K562 (cell line): Measurements from ENCODE around the gene MON1A. TPM values are rescaled to one million over a fixed set of nuclear protein-coding genes. Genes with fewer than 3 reads are reported as not detected.

Experiments used
- CHD1 ChIP-seq: fragments of 200-600 bp; sonication (generic); IDR thresholded peaks from one replicate; pipeline ENCODE4 v1.6.1; 2012; ENCODE audit warnings: mild to moderate bottlenecking, moderate library complexity, low read length, inconsistent platforms
- EGR1 ChIP-seq: fragments of 450-650 bp; conservative IDR thresholded peaks from 2 replicates; pipeline ENCODE4 v1.6.1; 2017; ENCODE audit warnings: mild to moderate bottlenecking
- JUNB ChIP-seq: fragments of 450-650 bp; formaldehyde crosslinking; conservative IDR thresholded peaks from 2 replicates; pipeline ENCODE4 v1.4.0; 2020; ENCODE audit warnings: mild to moderate bottlenecking
- MAZ ChIP-seq, 2 experiments: fragments of 450-650 bp in 1 of 2; sonication (generic) in 1 of 2; formaldehyde crosslinking; IDR thresholded peaks in 1 of 2; conservative IDR thresholded peaks in 1 of 2; 2 replicates each; pipeline versions ENCODE4 v1.4.0 to v1.5.0; 2020; ENCODE audit warnings: mild to moderate bottlenecking in 1 of 2, missing genetic modification reagents in 1 of 2
- MYBL2 ChIP-seq, 2 experiments: fragments of 450-650 bp in 1 of 2; sonication (generic) in 1 of 2; formaldehyde crosslinking in 1 of 2; IDR thresholded peaks; 2 replicates each; pipeline versions ENCODE4 v1.6.1 to v1.8.1; 2017 to 2022; ENCODE audit warnings: borderline replicate concordance in 1 of 2, inconsistent platforms in 1 of 2, low read depth in 1 of 2, mild to moderate bottlenecking in 1 of 2, missing genetic modification reagents in 1 of 2, moderate library complexity in 1 of 2
- POLR2H ChIP-seq: IDR thresholded peaks from 2 replicates; pipeline ENCODE4 v1.6.1; 2016; ENCODE audit warnings: missing genetic modification characterization, low read depth, mild to moderate bottlenecking, control low read depth, missing compliant biosample characterization, moderate library complexity
- SIRT6 ChIP-seq: IDR thresholded peaks from one replicate; pipeline ENCODE4 v1.6.1; 2012; ENCODE audit warnings: low read depth, mild to moderate bottlenecking, control low read depth, inconsistent platforms, low read length, moderate library complexity
- SUPT5H ChIP-seq: fragments of 450-650 bp; IDR thresholded peaks from 2 replicates; pipeline ENCODE4 v1.6.1; 2016
- U2AF2 ChIP-seq: fragments of 200-400 bp; formaldehyde crosslinking; optimal IDR thresholded peaks from 2 replicates; pipeline ENCODE3; 2017; ENCODE audit warnings: low read depth, mild to moderate bottlenecking, low read length
- ZNF174 ChIP-seq: fragments of 250-450 bp; sonication (Bioruptor Pico); IDR thresholded peaks from 2 replicates; pipeline ENCODE4 v1.4.0; 2020; ENCODE audit warnings: mild to moderate bottlenecking
- ZNF449 ChIP-seq: fragments of 250-450 bp; sonication (Bioruptor Pico); IDR thresholded peaks from 2 replicates; pipeline ENCODE4 v1.8.0; 2022; ENCODE audit warnings: moderate library complexity, mild to moderate bottlenecking, inconsistent platforms
- ZNF551 ChIP-seq: fragments of 250-450 bp; sonication (Bioruptor Pico); IDR thresholded peaks from 2 replicates; pipeline ENCODE4 v1.5.0; 2021; ENCODE audit warnings: mild to moderate bottlenecking, moderate library complexity
- ZNF589 ChIP-seq: fragments of 200-800 bp; sonication (Bioruptor generic); IDR thresholded peaks from 2 replicates; pipeline ENCODE4 v1.6.1; 2016; ENCODE audit warnings: low read depth, missing genetic modification characterization, missing compliant biosample characterization
- polyA plus RNA-seq, 8 experiments: library from polyadenylated mRNA; depleted of rRNA in 4 of 8; stranded (reverse) in 5 of 8; unstranded in 3 of 8; fragments of >200 nt; fragmentation: Nextera tagmentation in 2 of 8; fragmentation: Illumina TruSeq in 1 of 8; extraction: Ambion mirVana in 2 of 8; extraction: Trizol in 1 of 8; gene quantifications; 2 replicates each; pipeline versions ENCODE4 v1.2.1 to v1.2.3, GENCODE V29; 2011 to 2014; ENCODE audit warnings: inconsistent platforms in 1 of 8, missing spikeins in 1 of 8
- total RNA-seq, 7 experiments: library from RNA; depleted of rRNA in 6 of 7; stranded (reverse); fragments of >200 nt in 6 of 7; fragmentation: Illumina TruSeq in 2 of 7; extraction: Trizol in 2 of 7; gene quantifications; 2 replicates each; pipeline versions ENCODE4 v1.2.1 to v1.2.3, GENCODE V29; 2011 to 2021; ENCODE audit warnings: low replicate concordance in 1 of 7
- TF ChIP-seq, protein P1 (sequence below): fragments of 450-650 bp; IDR thresholded peaks from 2 replicates; pipeline ENCODE4 v1.6.1; 2016; ENCODE audit warnings: low read depth
- TF ChIP-seq, protein P2 (sequence below): sonication (generic); formaldehyde crosslinking; IDR thresholded peaks from 2 replicates; pipeline ENCODE4 v1.8.1; 2023; ENCODE audit warnings: mild to moderate bottlenecking, missing genetic modification reagents
- TF ChIP-seq, protein P3 (sequence below): sonication (generic); formaldehyde crosslinking; IDR thresholded peaks from 2 replicates; pipeline ENCODE4 v1.5.0; 2020; ENCODE audit warnings: missing genetic modification reagents

MON1A gene
- total and polyA plus RNA-seq, 9 of the 15 experiments (the other 6 are each of a cell fraction or from before 2014, with no cell fraction given), result 1.1 to 13.8 (median 6.8) TPM

DNA sequence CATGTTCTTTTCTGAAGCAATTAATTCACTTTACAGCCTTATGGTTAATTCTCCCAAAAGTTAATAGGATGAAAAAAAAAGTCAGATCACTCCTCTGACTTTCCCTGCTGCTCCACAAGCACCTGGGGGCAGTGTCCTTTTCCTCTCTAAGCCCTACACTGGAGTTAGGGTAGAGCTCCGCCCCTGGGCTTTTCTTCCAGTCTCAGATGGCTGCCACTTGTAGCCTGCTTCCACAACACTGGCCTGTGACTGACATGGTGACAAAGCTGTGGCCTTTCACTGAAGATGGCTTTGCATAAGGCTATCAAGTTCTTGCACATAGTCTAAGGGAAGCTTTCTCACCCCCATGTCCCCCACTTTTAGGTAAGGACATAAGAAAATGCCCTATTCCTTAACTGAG is 1.3 kb upstream of the MON1A start (continued):
- TF ChIP-seq CHD1 (no peak), POLR2H (tag) (0 out of 2 replicates have a peak, but pooled peaks have one; percentile 26), EGR1 (no peak), U2AF2 (no peak), ZNF589 (CRISPR knock-in tag) (no peak), SIRT6 (no peak), SUPT5H (peak; percentile 38; the same call in 1 of the 2 replicates), ZNF449 (no peak), ZNF551 (CRISPR knock-in tag) (no peak), ZNF174 (CRISPR knock-in tag) (no peak), MAZ (CRISPR knock-in tag; conservative IDR thresholded peaks at IDR 0.05 in 1 of 2, IDR thresholded peaks at IDR 0.05 in 1 of 2) (peak in 1 of 2 experiments; percentile 43; a peak in 1 of 4 replicates), JUNB (CRISPR knock-in tag) (no peak), MYBL2 (IDR thresholded peaks at IDR 0.05; ENCODE audit: low read depth) (no peak), MYBL2 (CRISPR knock-in tag; IDR thresholded peaks at IDR 0.05; ENCODE audit: borderline replicate concordance) (no peak)
- TF ChIP-seq, protein P1, sequence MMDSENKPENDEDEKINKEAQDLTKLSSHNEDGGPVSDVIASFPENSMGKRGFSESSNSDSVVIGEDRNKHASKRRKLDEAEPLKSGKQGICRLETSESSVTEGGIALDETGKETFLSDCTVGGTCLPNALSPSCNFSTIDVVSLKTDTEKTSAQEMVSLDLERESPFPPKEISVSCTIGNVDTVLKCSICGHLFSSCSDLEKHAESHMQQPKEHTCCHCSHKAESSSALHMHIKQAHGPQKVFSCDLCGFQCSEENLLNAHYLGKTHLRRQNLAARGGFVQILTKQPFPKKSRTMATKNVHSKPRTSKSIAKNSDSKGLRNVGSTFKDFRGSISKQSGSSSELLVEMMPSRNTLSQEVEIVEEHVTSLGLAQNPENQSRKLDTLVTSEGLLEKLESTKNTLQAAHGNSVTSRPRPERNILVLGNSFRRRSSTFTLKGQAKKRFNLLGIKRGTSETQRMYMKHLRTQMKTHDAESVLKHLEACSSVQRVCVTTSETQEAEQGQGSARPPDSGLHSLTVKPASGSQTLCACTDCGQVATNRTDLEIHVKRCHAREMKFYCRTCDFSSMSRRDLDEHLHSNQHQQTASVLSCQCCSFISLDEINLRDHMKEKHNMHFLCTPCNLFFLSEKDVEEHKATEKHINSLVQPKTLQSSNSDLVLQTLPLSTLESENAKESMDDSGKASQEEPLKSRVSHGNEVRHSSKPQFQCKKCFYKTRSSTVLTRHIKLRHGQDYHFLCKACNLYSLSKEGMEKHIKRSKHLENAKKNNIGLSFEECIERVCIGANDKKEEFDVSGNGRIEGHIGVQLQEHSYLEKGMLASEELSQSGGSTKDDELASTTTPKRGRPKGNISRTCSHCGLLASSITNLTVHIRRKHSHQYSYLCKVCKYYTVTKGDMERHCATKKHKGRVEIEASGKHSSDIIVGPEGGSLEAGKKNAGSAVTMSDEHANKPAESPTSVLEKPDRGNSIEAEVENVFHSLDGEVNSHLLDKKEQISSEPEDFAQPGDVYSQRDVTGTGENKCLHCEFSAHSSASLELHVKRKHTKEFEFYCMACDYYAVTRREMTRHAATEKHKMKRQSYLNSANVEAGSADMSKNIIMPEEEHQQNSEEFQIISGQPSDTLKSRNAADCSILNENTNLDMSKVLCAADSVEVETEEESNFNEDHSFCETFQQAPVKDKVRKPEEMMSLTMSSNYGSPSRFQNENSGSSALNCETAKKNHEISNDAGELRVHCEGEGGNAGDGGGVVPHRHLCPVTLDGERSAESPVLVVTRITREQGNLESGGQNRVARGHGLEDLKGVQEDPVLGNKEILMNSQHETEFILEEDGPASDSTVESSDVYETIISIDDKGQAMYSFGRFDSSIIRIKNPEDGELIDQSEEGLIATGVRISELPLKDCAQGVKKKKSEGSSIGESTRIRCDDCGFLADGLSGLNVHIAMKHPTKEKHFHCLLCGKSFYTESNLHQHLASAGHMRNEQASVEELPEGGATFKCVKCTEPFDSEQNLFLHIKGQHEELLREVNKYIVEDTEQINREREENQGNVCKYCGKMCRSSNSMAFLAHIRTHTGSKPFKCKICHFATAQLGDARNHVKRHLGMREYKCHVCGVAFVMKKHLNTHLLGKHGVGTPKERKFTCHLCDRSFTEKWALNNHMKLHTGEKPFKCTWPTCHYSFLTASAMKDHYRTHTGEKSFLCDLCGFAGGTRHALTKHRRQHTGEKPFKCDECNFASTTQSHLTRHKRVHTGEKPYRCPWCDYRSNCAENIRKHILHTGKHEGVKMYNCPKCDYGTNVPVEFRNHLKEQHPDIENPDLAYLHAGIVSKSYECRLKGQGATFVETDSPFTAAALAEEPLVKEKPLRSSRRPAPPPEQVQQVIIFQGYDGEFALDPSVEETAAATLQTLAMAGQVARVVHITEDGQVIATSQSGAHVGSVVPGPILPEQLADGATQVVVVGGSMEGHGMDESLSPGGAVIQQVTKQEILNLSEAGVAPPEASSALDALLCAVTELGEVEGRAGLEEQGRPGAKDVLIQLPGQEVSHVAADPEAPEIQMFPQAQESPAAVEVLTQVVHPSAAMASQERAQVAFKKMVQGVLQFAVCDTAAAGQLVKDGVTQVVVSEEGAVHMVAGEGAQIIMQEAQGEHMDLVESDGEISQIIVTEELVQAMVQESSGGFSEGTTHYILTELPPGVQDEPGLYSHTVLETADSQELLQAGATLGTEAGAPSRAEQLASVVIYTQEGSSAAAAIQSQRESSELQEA, result no peak
- TF ChIP-seq, protein P2, sequence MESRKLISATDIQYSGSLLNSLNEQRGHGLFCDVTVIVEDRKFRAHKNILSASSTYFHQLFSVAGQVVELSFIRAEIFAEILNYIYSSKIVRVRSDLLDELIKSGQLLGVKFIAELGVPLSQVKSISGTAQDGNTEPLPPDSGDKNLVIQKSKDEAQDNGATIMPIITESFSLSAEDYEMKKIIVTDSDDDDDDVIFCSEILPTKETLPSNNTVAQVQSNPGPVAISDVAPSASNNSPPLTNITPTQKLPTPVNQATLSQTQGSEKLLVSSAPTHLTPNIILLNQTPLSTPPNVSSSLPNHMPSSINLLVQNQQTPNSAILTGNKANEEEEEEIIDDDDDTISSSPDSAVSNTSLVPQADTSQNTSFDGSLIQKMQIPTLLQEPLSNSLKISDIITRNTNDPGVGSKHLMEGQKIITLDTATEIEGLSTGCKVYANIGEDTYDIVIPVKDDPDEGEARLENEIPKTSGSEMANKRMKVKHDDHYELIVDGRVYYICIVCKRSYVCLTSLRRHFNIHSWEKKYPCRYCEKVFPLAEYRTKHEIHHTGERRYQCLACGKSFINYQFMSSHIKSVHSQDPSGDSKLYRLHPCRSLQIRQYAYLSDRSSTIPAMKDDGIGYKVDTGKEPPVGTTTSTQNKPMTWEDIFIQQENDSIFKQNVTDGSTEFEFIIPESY (CRISPR knock-in tag), result no peak
- TF ChIP-seq, protein P3, sequence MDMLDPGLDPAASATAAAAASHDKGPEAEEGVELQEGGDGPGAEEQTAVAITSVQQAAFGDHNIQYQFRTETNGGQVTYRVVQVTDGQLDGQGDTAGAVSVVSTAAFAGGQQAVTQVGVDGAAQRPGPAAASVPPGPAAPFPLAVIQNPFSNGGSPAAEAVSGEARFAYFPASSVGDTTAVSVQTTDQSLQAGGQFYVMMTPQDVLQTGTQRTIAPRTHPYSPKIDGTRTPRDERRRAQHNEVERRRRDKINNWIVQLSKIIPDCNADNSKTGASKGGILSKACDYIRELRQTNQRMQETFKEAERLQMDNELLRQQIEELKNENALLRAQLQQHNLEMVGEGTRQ (CRISPR knock-in tag), result no peak
